Measurements from ENCODE around the gene FTO. TPM values are rescaled to one million over a fixed set of nuclear protein-coding genes. Genes with fewer than 3 reads are reported as not detected.

FTO gene
- total and polyA plus RNA-seq, 2 of the 8 experiments (the other 6 are each of a cell fraction or from before 2014, with no cell fraction given) = 34.5 to 59.8 TPM

DNA sequence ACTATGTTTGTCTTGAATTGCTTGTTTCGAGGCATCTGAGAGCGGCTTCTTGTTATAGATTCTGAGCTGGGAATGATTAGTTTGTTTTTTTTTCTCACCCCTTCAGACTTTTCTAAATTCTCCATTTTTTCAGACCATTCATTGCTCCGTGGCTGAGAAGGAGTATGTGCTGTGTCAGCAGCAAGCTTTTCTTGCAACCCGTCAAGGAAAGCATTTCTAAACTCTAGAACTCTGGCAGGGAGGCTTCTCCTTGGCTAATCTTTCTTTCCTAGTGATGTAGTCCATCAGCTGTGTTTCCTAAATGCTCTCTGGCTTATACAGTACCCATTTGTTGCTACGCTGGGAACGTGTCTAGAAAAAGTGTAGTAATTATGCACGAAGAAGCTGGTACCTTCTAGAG is 133.5 kb downstream of the FTO start:
- Histone ChIP-seq H3K4me1 (replicated peaks in 1 of 4; ENCODE audit: control insufficient read depth in 3 of 4, insufficient read depth in 4 of 4, low read length in 3 of 4) (0 out of 7 replicates have a peak, but pooled peaks cover 0 to 2% (median 0%) of the 10 kb centered on the region in 4 experiments), H3K56ac (replicated peaks; ENCODE audit: insufficient read length, low read depth, low read length) (no peak overlapping the region), H3K27ac (ENCODE audit: low read depth, low read length) (no peak overlapping the region), H3K36me3 (ENCODE audit: control insufficient read depth in 2 of 4, insufficient read depth in 4 of 4, low read length in 3 of 4) (no peaks in the 10 kb centered on the region), H4K5ac (ENCODE audit: insufficient read length, low read depth, low read length) (no peak overlapping the region), H3K9me3 (ENCODE audit: insufficient read depth in 2 of 2, low read depth in 1 of 2, low read length in 1 of 2) (no peaks in the 10 kb centered on the region), H2BK20ac (ENCODE audit: low read length) (no peak overlapping the region), H2BK5ac (ENCODE audit: low read depth, low read length) (no peak overlapping the region), H3K18ac (ENCODE audit: extremely low read depth, low read length) (no peak overlapping the region), H4K20me1 (replicated peaks in 1 of 2; ENCODE audit: control insufficient read depth in 1 of 2, insufficient read depth in 2 of 2, low read length in 2 of 2) (no peaks in the 10 kb centered on the region), H2AFZ (ENCODE audit: low read length) (no peak overlapping the region), H4K91ac (replicated peaks; ENCODE audit: insufficient read length, low read length) (no peak overlapping the region), H3K27me3 (replicated peaks in 1 of 4; ENCODE audit: control insufficient read depth in 3 of 4, extremely low read depth in 1 of 4, insufficient read depth in 3 of 4, low read length in 3 of 4) (no peaks in the 10 kb centered on the region), H3K23me2 (ENCODE audit: low read depth, low read length) (no peaks in the 10 kb centered on the region), H3K9ac (replicated peaks in 1 of 4; ENCODE audit: extremely low read depth in 1 of 4, low read depth in 3 of 4, low read length in 3 of 4) (no peak overlapping the region), H2BK15ac (ENCODE audit: low read length) (no peak overlapping the region), H4K8ac (ENCODE audit: extremely low read depth, insufficient read depth, low read length) (no peak overlapping the region), H3K14ac (ENCODE audit: insufficient read length) (no peak overlapping the region), H3K4me3 (ENCODE audit: extremely low read depth in 1 of 4, insufficient read depth in 2 of 4, low read depth in 3 of 4, low read length in 4 of 4) (no peak overlapping the region), H2AK5ac (ENCODE audit: low read depth, low read length) (no peak overlapping the region), H3K4me2 (ENCODE audit: insufficient read depth in 1 of 2, low read depth in 2 of 2, low read length in 2 of 2) (no peak overlapping the region), H3K4ac (replicated peaks; ENCODE audit: insufficient read length, low read depth, low read length) (no peak overlapping the region), H2BK120ac (replicated peaks; ENCODE audit: low read depth, low read length) (no peak overlapping the region), H3K79me1 (ENCODE audit: low read depth, low read length) (peaks cover 2% of the 10 kb centered on the region; the same call in 1 of the 2 replicates), H3K23ac (ENCODE audit: insufficient read length) (no peak overlapping the region), H3K79me2 (ENCODE audit: control insufficient read depth in 1 of 2, insufficient read depth in 2 of 2, low read length in 2 of 2) (no peaks in the 10 kb centered on the region; a peak in 1 of 4 replicates), H2BK12ac (ENCODE audit: low read depth, low read length) (no peak overlapping the region)
- no peak for FAIRE-seq
- ChIA-PET CTCF (ENCODE audit: partially characterized antibody) (interaction anchor here (0.6 to 1.4 kb wide), 3 partner anchors 45 to 624 kb away, joined by 3 read pairs; no protein-coding TSS in a partner anchor), POLR2A (ENCODE audit: partially characterized antibody) (no interaction called here)
- WGBS, 2 experiments (ENCODE audit: extremely low coverage in 1 of 2, insufficient coverage in 1 of 2, insufficient read length in 1 of 2, insufficient replicate concordance in 2 of 2, low coverage in 1 of 2, low lambda C conversion rate in 2 of 2, missing lambda C conversion rate in 1 of 2) = 93% methylated on average over 7 of the region's 7 CpGs; no CpG with 5 or more reads in 1 of the 2 experiments
- TF ChIP-seq JUND (IDR thresholded peaks at IDR 0.05; ENCODE audit: low read length) = no peak
- TF ChIP-seq CHD1 (IDR thresholded peaks at IDR 0.05; ENCODE audit: low read depth, low read length) = no peak
- TF ChIP-seq HDAC2 (IDR thresholded peaks at IDR 0.05; ENCODE audit: borderline replicate concordance in 1 of 2, low read depth in 2 of 2, low read length in 2 of 2) = no peak
- DNase-seq (ENCODE audit: low read depth in 1 of 2, low spot score in 2 of 2) = no peak

Data from H1 (cell line).